Measurements from ENCODE around the gene CLEC3A.

Gene CLEC3A

GRCh38 chr16:78060295-78060694, 37.9 kb downstream of the CLEC3A start:
- Histone ChIP-seq H3K4me3 (no peak overlapping the region), H3K36me3 (no peaks in the 10 kb centered on the region), H4K20me1 (no peaks in the 10 kb centered on the region), H3K9me3 (no peaks in the 10 kb centered on the region), H3K27ac (no peak overlapping the region), H3K27me3 (no peaks in the 10 kb centered on the region), H3K9ac (no peak overlapping the region), H3K4me1 (peaks cover 6% of the 10 kb centered on the region; the same call in 1 of the 2 replicates), H3K4me2 (no peak overlapping the region)
- TF ChIP-seq Cebpa-rat (IDR thresholded peaks at IDR 0.05) = no peak

DNA sequence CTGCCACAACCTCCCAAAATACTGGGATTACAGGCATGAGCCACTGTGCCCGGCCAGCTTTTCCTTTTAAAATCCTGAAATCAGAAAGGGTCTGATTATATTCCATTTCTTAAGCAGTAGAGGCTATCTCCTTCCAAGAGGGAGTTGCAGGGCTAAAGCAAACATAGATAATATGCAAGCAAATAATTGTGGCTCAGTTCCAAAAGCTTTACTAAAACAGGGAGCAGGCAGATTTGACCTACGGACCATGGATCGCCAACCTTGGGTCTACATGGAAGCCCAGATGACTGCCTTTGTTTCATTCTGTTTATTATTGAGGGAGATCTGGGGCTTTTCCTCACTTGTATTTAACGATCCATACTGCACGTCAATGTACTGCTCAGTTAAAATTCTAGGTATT, 38.5 kb downstream of the CLEC3A start:
- Histone ChIP-seq H3K4me2 (no peak overlapping the region), H3K9me3 (no peaks in the 10 kb centered on the region), H3K27me3 (no peaks in the 10 kb centered on the region), H3K4me3 (no peak overlapping the region), H3K27ac (no peak overlapping the region), H4K20me1 (no peaks in the 10 kb centered on the region), H3K9ac (no peak overlapping the region), H3K36me3 (no peaks in the 10 kb centered on the region), H3K4me1 (peaks cover 6% of the 10 kb centered on the region; the same call in 1 of the 2 replicates)
- TF ChIP-seq Cebpa-rat (IDR thresholded peaks at IDR 0.05) = no peak

- Histone ChIP-seq H3K4me1 (peaks cover 6% of the 10 kb centered on the region; the same call in 1 of the 2 replicates), H3K27ac (no peak overlapping the region), H4K20me1 (no peaks in the 10 kb centered on the region), H3K36me3 (no peaks in the 10 kb centered on the region), H3K4me3 (no peak overlapping the region), H3K9ac (no peak overlapping the region), H3K27me3 (no peaks in the 10 kb centered on the region), H3K4me2 (no peak overlapping the region), H3K9me3 (no peaks in the 10 kb centered on the region)
- no peak for TF ChIP-seq Cebpa-rat (IDR thresholded peaks at IDR 0.05)
These were observed 43.0 kb downstream of the CLEC3A start for GRCh38 chr16:78065319-78065718.

DNA sequence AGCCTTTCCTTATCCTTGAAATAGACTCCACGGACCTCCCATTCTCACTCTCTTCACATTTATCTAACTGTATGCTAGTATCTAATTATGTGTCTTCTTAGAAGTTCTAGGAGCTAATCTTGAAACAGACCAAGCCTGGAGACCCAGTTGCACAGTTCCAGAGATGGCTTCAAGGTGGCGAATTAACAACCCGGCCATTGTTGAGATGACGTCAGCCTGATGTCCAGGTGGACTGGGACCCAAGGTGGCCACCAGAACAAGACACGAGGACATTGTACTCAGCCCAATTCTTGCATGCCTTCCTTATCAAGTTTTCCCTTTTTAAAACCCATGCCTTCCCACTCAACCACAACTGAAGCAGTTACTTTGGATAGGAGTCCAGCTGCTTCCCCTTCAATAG, 47.6 kb downstream of the CLEC3A start:
- no peaks in the 10 kb centered on the region for H3K9me3 ChIP-seq
- no peaks in the 10 kb centered on the region for H4K20me1 ChIP-seq

GRCh38 chr16:78072275-78072674, 49.9 kb downstream of the CLEC3A start:
- no peaks in the 10 kb centered on the region for H3K27me3 ChIP-seq

More for the DNA sequence above, 47.6 kb downstream of the CLEC3A start:
- Histone ChIP-seq H3K27me3 (no peaks in the 10 kb centered on the region), H3K4me1 (no peaks in the 10 kb centered on the region), H3K36me3 (no peaks in the 10 kb centered on the region), H3K9ac (no peak overlapping the region), H3K27ac (no peak overlapping the region), H3K4me2 (no peak overlapping the region), H3K4me3 (no peak overlapping the region)
- TF ChIP-seq Cebpa-rat (IDR thresholded peaks at IDR 0.05) = no peak

DNA sequence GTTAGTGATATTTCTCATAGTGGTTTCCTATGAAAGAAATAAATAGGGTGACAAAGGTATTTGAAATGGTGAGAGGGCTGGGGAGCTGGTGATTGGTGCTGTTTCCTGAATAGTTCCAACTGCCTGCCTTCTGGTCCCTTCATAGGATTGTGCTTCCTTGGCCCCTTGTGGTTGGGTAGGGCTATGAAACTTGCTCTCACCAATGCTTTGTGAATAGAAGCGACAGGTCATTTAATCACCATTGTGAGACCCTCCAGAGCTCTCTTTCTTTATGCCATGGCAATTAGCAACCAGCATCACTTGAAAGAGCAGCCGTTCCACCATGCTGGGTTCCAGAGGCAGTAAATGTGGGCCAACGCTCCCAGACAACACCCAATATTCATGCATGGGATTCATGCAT, 53.5 kb downstream of the CLEC3A start:
- no peak overlapping the region for H3K27ac ChIP-seq

More at GRCh38 chr16:78072275-78072674, 49.9 kb downstream of the CLEC3A start:
- H3K36me3 ChIP-seq = no peaks in the 10 kb centered on the region
- H3K9ac ChIP-seq = no peak overlapping the region
- no peak for TF ChIP-seq Cebpa-rat (IDR thresholded peaks at IDR 0.05)
- no peaks in the 10 kb centered on the region for H3K9me3 ChIP-seq
- no peaks in the 10 kb centered on the region for H3K4me1 ChIP-seq
- H3K4me2 ChIP-seq = no peak overlapping the region
- no peak overlapping the region for H3K27ac ChIP-seq
- no peaks in the 10 kb centered on the region for H4K20me1 ChIP-seq
- H3K4me3 ChIP-seq = no peak overlapping the region

GRCh38 chr16:78081341-78081740, 59.0 kb downstream of the CLEC3A start:
- Histone ChIP-seq H3K4me1 (no peaks in the 10 kb centered on the region), H3K27me3 (no peaks in the 10 kb centered on the region), H3K27ac (no peak overlapping the region), H3K4me3 (no peak overlapping the region), H3K9ac (no peak overlapping the region), H3K9me3 (no peaks in the 10 kb centered on the region), H4K20me1 (no peaks in the 10 kb centered on the region), H3K36me3 (no peaks in the 10 kb centered on the region), H3K4me2 (no peak overlapping the region)
- TF ChIP-seq Cebpa-rat (IDR thresholded peaks at IDR 0.05) = no peak

More for the DNA sequence above, 53.5 kb downstream of the CLEC3A start:
- Histone ChIP-seq H3K9me3 (no peaks in the 10 kb centered on the region), H3K4me2 (no peak overlapping the region), H3K4me3 (no peak overlapping the region), H3K27me3 (no peaks in the 10 kb centered on the region), H3K4me1 (no peaks in the 10 kb centered on the region), H4K20me1 (no peaks in the 10 kb centered on the region), H3K36me3 (no peaks in the 10 kb centered on the region), H3K9ac (no peak overlapping the region)
- no peak for TF ChIP-seq Cebpa-rat (IDR thresholded peaks at IDR 0.05)
